GM10248 (cell line): ENCODE measurements around the gene ARFGEF2.
"Not testable (repeated sequence)": the region's sequence is repeated elsewhere in the genome, so short reads cannot be mapped to it uniquely, and the experiment has no call there.

Experiments used
- CTCF ChIA-PET: fragments of 300-600 bp; sonication (Branson Sonifier 250); formaldehyde crosslinking; extraction: SDS; loops from one replicate; lab custom pipeline; 2021; ENCODE audit warnings: antibody characterized with exemption; lab: Yijun Ruan, JAX
- POLR2A ChIA-PET: fragments of 350-650 bp; sonication (Branson Sonifier 250); formaldehyde crosslinking; extraction: SDS; loops from one replicate; lab custom pipeline; 2020; ENCODE audit warnings: antibody characterized with exemption; lab: Yijun Ruan, JAX
- DNase-seq: peaks from one replicate; pipeline ENCODE4 v3.0.0; 2012; ENCODE audit errors: extremely low spot score
- CTCF ChIP-seq: IDR thresholded peaks from 2 replicates; pipeline ENCODE4 v1.5.1; 2012; ENCODE audit warnings: mild to moderate bottlenecking, low read depth; ENCODE audit errors: extremely low read depth, missing control alignments, control extremely low read depth

ARFGEF2 gene

GRCh38 chr20:48995589-48995988, 74.1 kb downstream of the ARFGEF2 start:
- POLR2A ChIA-PET = no interaction called here
- DNase-seq = no peak
- CTCF ChIA-PET = interaction anchor here (1.3 kb wide), 1 partner anchor 9 kb away, joined by 3 read pairs; no protein-coding TSS in a partner anchor
- TF ChIP-seq CTCF = no peak

- no peak for TF ChIP-seq CTCF
- ChIA-PET POLR2A (no interaction called here), CTCF (interaction anchor here (0.7 to 2.2 kb wide), 5 partner anchors 11 to 217 kb away, joined by 3 to 9 read pairs (median 4); no protein-coding TSS in a partner anchor)
- DNase-seq = no peak
These were observed 78.7 kb downstream of the ARFGEF2 start for GRCh38 chr20:48999890-49000870.

- no peak for DNase-seq
- TF ChIP-seq CTCF = no peak
- POLR2A ChIA-PET = no interaction called here
- CTCF ChIA-PET = interaction anchor here (1.2 to 2.2 kb wide), 2 partner anchors 12 to 19 kb away, joined by 3 to 9 read pairs; no protein-coding TSS in a partner anchor
These were observed 80.2 kb downstream of the ARFGEF2 start for GRCh38 chr20:49001741-49002140.

GRCh38 chr20:49006446-49006980, 85.0 kb downstream of the ARFGEF2 start:
- ChIA-PET POLR2A (no interaction called here), CTCF (interaction anchor here (1.0 kb wide), 1 partner anchor 9 kb away, joined by 3 read pairs; no protein-coding TSS in a partner anchor)
- TF ChIP-seq CTCF = no peak
- no peak for DNase-seq

- TF ChIP-seq CTCF = no peak
- no peak for DNase-seq
- ChIA-PET POLR2A (interaction anchor here (0.6 kb wide), 1 partner anchor 43 kb away, joined by 4 read pairs; no protein-coding TSS in a partner anchor), CTCF (interaction anchor here (1.1 to 2.2 kb wide), 2 partner anchors 10 to 26 kb away, joined by 3 to 5 read pairs; no protein-coding TSS in a partner anchor)
These were observed 88.6 kb downstream of the ARFGEF2 start for GRCh38 chr20:49009899-49010631.

- POLR2A ChIA-PET = no interaction called here
- no peak for TF ChIP-seq CTCF
- CTCF ChIA-PET = no interaction called here
- no peak for DNase-seq
These were observed 102.7 kb downstream of the ARFGEF2 start for GRCh38 chr20:49024220-49024619.

- POLR2A ChIA-PET, DNase-seq: not testable (repeated sequence)
- CTCF ChIA-PET = interaction anchor here (1.1 to 2.2 kb wide), 4 partner anchors 10 to 370 kb away, joined by 3 to 6 read pairs (median 4); no protein-coding TSS in a partner anchor
These were observed 106.7 kb downstream of the ARFGEF2 start for GRCh38 chr20:49028177-49028576.
